HL-60 (cell line): ENCODE measurements around the gene SYT12.
"Not testable (repeated sequence)": the region's sequence is repeated elsewhere in the genome, so short reads cannot be mapped to it uniquely, and the experiment has no call there.

Experiments
- DNase-seq, 2 experiments: peaks; one replicate each; pipeline ENCODE4 v3.0.0-alpha.2; 2010 to 2020; ENCODE audit warnings: low read depth in 1 of 2, low spot score in 1 of 2
- H3K27ac ChIP-seq: fragments of 250-450 bp; sonication (Bioruptor Pico); replicated peaks from 2 replicates; pipeline ENCODE4 v1.5.1; 2020; ENCODE audit warnings: mild to moderate bottlenecking, moderate library complexity
- H3K27me3 ChIP-seq: fragments of 250-450 bp; sonication (Bioruptor Pico); 2 replicates; pipeline ENCODE4 v1.5.1; 2021; ENCODE audit warnings: mild to moderate bottlenecking, moderate library complexity; ENCODE audit not compliant: insufficient read depth, poor library complexity, severe bottlenecking
- H3K4me3 ChIP-seq: replicated peaks from 2 replicates; pipeline ENCODE4 v1.5.1; 2011; ENCODE audit warnings: mild to moderate bottlenecking, control low read depth, low read length; ENCODE audit not compliant: insufficient read depth
- CTCF ChIP-seq: IDR thresholded peaks from one replicate; pipeline ENCODE4 v1.5.1; 2011; ENCODE audit warnings: low read length, control low read depth, inconsistent platforms; ENCODE audit not compliant: insufficient read depth
- GABPA ChIP-seq: IDR thresholded peaks from 2 replicates; pipeline ENCODE4 v1.6.1; 2012; ENCODE audit warnings: low read depth
- POLR2AphosphoS5 ChIP-seq: IDR thresholded peaks from 2 replicates; pipeline ENCODE4 v1.6.1; 2012; ENCODE audit warnings: low read depth
- REST ChIP-seq: IDR thresholded peaks from 2 replicates; pipeline ENCODE4 v1.6.1; 2012; ENCODE audit warnings: low read depth; ENCODE audit not compliant: insufficient replicate concordance
- SPI1 ChIP-seq: IDR thresholded peaks from 2 replicates; pipeline ENCODE4 v1.6.1; 2012; ENCODE audit warnings: low read depth, mild to moderate bottlenecking, borderline replicate concordance

The SYT12 gene

GRCh38 chr11:67002297-67002913 lies 20.5 kb upstream of the SYT12 start:
- Histone ChIP-seq H3K4me3 (no peak overlapping the region), H3K27ac (no peak overlapping the region), H3K27me3 (no peaks in the 10 kb centered on the region)
- DNase-seq = no peak
- TF ChIP-seq POLR2AphosphoS5 (no peak), SPI1 (no peak), GABPA (no peak), CTCF (no peak), REST (no peak)

- Histone ChIP-seq H3K27me3 (no peaks in the 10 kb centered on the region), H3K27ac (no peak overlapping the region), H3K4me3 (no peak overlapping the region)
- no peak for TF ChIP-seq CTCF
- TF ChIP-seq GABPA = no peak
- no peak for TF ChIP-seq POLR2AphosphoS5
- no peak for DNase-seq
Observed at GRCh38 chr11:67002921-67003411, 20.0 kb upstream of the SYT12 start.

GRCh38 chr11:67005200-67005599 lies 17.7 kb upstream of the SYT12 start:
- not testable (repeated sequence) for H3K27me3 ChIP-seq, H3K4me3 ChIP-seq, DNase-seq, H3K27ac ChIP-seq

GRCh38 chr11:67006029-67006884 lies 16.7 kb upstream of the SYT12 start:
- Histone ChIP-seq H3K27me3 (no peaks in the 10 kb centered on the region), H3K4me3 (no peak overlapping the region), H3K27ac (no peak overlapping the region)
- peak; percentile 18 to 42 for DNase-seq
- TF ChIP-seq SPI1 (no peak), POLR2AphosphoS5 (no peak), REST (no peak)

- Histone ChIP-seq H3K27ac (no peak overlapping the region), H3K4me3 (no peak overlapping the region), H3K27me3 (no peaks in the 10 kb centered on the region)
- TF ChIP-seq CTCF = no peak
- TF ChIP-seq SPI1 = no peak
- TF ChIP-seq POLR2AphosphoS5 = no peak
- no peak for TF ChIP-seq REST
- no peak for TF ChIP-seq GABPA
- DNase-seq = no peak
Observed at GRCh38 chr11:67007126-67007525, 15.8 kb upstream of the SYT12 start.
